Cardiac fibroblast (primary cell): Measurements from ENCODE around the gene ACAT1.
A peak's percentile ranks its signal among the peaks of the same experiment; 100 is the strongest.
"Not testable (repeated sequence)": the region's sequence is repeated elsewhere in the genome, so short reads cannot be mapped to it uniquely, and the experiment has no call there.

ENCODE experiments used
- DNase-seq, 2 donors: peaks; one replicate each; pipeline versions ENCODE4 v3.0.0 to v3.0.0-alpha.2; 2010; ENCODE audit warnings: low read depth in 2 of 2
- H3K4me3 ChIP-seq, 2 donors: replicated peaks in 1 of 2; 1 replicate in 1 of 2; 2 replicates in 1 of 2; pipeline ENCODE4 v1.5.1; 2011; ENCODE audit warnings: low read depth in 2 of 2, low read length in 2 of 2, mild to moderate bottlenecking in 2 of 2, moderate library complexity in 1 of 2
- TF ChIP-seq, protein P1 (sequence below): IDR thresholded peaks from one replicate; pipeline ENCODE4 v1.5.1; 2011; ENCODE audit warnings: low read depth, mild to moderate bottlenecking, low read length, inconsistent platforms

Gene ACAT1

DNA sequence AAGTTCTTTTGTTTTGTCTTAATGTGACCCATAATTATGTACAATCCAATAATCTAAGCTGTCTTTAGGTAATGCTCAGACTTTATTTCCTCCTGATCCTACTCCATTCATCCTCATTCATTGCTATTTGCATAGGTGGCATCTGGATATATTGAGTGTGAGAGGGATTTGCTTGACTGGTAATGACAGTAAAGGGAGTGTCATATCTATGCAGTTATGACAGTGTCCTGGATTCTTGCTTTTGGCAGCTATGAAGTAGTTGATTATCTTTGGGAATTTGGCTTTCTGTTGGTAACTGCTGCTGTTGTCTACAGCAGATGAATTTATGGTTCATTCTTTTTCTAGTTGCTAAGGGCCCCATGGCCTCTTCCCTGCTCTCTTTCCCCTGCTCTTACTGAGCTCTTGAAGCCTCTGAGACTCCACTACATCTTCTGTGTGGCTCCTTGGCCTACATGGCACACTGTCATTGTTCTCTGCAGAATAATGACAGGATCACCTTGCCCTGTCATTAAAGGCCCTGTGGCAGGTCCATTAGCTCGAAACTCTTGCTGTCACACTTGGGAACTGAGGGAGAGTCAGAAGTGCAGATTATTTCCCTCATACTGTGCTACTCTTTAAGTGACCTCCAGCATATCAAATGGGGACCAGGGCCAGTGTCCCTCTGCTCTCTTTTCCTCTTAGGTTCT is 20.1 kb upstream of the ACAT1 start:
- DNase-seq: no peak
- no peak overlapping the region for H3K4me3 ChIP-seq
- TF ChIP-seq, protein P1, sequence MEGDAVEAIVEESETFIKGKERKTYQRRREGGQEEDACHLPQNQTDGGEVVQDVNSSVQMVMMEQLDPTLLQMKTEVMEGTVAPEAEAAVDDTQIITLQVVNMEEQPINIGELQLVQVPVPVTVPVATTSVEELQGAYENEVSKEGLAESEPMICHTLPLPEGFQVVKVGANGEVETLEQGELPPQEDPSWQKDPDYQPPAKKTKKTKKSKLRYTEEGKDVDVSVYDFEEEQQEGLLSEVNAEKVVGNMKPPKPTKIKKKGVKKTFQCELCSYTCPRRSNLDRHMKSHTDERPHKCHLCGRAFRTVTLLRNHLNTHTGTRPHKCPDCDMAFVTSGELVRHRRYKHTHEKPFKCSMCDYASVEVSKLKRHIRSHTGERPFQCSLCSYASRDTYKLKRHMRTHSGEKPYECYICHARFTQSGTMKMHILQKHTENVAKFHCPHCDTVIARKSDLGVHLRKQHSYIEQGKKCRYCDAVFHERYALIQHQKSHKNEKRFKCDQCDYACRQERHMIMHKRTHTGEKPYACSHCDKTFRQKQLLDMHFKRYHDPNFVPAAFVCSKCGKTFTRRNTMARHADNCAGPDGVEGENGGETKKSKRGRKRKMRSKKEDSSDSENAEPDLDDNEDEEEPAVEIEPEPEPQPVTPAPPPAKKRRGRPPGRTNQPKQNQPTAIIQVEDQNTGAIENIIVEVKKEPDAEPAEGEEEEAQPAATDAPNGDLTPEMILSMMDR: no peak

DNA sequence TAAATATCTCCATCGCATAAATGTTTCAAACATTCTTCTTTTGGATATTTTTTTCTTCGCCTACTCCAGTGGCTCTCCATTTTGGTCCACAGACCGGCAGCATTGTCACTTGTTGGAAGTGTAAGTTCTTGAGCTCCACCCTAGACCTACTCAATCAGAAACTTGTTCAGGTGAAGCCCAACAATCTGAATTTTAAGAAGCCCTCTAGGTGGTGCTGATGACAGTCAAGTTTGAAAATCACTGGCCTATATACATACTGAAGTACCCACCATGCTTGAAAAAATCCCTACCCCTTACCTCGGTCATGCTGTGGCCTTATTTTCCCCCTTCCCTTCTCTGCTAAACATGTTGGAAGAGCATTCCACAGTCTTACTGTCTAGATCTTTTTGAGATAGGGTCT is 10.2 kb upstream of the ACAT1 start:
- no peak for DNase-seq
- H3K4me3 ChIP-seq: no peak overlapping the region
- TF ChIP-seq, protein P1: no peak

DNA sequence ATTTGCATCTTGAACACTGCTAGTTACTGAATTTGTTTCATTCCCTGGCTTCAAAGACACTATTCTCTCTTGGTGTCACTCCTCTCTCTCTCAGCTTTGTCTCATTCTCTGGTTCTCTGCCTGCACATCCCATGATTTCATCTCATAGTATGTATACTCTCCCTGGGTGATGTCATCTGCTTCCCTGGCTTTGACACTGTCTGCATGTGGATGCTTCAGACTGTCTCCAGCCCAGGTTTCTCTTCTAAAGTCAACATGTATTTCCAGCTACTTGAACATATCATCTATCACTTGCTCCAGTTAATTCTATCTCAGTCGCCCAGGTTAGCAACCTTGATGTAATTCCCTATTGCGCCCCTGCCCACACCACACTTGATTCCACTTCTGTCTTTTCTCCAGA is 9.3 kb upstream of the ACAT1 start:
- H3K4me3 ChIP-seq: no peak overlapping the region
- DNase-seq: peak in 1 of 2 donors; percentile 17
- TF ChIP-seq, protein P1: no peak

DNA sequence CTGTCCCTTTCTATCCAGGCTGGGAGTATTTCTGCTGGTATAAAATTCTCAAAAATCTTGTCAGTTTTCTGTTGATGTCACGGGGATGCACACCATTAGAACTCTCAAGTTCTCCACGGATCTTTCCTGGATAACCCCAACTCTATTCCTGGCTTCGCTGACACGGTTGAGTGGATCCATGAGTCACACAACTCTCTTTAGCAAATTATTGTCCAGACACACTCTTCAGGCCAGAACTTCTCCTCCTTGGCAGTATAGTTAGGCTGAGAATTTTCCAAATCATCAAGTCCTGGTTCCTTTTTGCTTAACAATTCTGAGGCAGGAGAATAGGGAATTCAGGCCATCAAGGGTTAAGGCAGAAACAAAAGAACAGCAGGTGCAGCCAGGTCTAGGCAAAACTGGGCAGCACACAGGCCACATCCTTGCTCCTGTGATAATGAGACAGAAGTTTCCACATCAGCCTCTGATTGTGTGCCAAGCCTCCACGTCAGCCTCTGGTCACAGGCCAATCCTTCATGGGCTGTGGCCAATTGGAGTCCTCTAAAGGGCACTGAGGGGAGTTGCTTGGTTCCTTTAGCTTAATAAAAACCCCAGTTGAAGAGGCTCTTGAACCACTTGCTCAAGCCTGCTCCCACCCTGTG is 5.7 kb upstream of the ACAT1 start:
- no peak overlapping the region for H3K4me3 ChIP-seq
- TF ChIP-seq, protein P1: no peak
- DNase-seq: peak; percentile 90 to 91

DNA sequence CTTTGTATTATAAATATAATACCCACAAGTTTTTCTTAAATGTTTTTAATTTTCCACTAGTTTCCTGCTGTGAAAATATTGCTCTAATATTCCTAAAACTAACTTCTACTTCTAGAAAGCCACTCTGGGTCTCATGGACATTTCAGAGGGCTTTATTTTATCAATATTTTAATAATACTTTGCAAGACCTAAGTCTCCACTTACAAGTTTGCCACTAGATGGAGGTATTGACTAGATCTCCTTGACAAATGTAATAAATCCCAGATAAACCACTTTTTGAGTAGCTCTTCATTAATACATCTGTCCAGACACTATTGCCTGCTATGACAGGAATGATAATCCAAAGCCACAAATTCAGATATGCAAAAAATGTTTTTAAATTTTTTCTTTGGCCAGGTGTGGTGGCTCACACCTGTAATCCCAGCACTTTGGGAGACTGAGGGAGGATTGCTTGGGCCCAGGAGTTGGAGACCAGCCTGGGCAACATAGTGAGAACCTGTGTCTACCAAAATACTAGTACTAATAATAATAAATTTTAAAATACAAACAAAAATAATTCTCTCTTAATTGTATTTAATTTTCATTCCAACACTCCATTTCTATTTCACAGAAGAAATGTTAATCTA is 3.5 kb upstream of the ACAT1 start:
- TF ChIP-seq, protein P1: peak; percentile 67
- no peak overlapping the region for H3K4me3 ChIP-seq
- DNase-seq: peak; percentile 78 to 82

DNA sequence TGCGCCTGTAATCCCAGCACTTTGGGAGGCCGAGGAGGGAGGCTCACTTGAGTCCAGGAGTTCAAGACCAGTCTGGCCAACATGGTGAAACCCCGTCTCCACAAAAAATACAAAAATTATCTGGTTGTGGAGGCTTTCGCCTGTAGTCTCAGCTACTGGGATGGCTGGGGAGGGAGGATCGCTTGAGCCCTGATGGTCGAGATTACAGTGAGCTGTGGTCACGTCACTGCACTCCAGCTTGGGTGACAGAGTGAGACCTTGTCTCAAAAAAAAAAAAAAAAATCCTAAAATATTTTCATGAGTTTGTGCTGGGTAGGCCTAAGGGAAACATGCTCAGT is 462 bp upstream of the ACAT1 start:
- DNase-seq: not testable (repeated sequence)
- H3K4me3 ChIP-seq: peak overlapping the region; percentile 69 to 84

DNA sequence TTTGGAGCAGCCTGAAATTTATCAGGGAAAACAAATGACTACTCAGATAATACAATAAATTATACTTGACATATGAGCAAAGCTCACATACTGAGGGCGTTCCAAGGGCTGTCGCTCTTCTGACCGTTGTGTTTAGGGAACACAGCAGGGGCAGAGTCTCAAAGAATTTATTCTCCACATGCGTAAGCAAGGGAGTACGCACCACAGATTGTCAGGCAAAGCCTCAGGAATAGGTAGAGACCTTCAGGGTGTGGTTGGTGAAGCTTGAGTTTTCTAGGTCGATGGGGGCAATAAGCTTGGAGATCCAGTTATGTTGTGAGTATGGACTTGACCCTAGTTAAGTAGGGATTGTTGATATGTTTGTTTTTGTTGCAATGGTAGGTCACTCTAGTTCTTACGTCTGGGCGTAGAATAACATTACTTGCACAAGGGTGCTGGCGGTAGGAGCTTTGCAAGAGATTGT is 830 bp downstream of the ACAT1 start:
- H3K4me3 ChIP-seq: peak overlapping the region; percentile 69 to 84
- peak; percentile 41 to 44 for DNase-seq
- TF ChIP-seq, protein P1: no peak
